ENCODE data around the gene ASAP2.

The ASAP2 gene

GRCh38 chr2:9365498-9366019 is 158.9 kb downstream of the ASAP2 start:
- Histone ChIP-seq H3K4me1 (ENCODE audit: control insufficient read depth in 1 of 2, insufficient read depth in 1 of 2, low read depth in 1 of 2, low read length in 1 of 2) (no peaks in the 10 kb centered on the region), H3K4me3 (ENCODE audit: low read depth in 1 of 2, low read length in 1 of 2) (no peak overlapping the region), H3K36me3 (no peaks in the 10 kb centered on the region), H3K9me3 (no peaks in the 10 kb centered on the region), H3K27ac (no peak overlapping the region), H3K27me3 (no peaks in the 10 kb centered on the region)
- no peak for TF ChIP-seq CTCF (IDR thresholded peaks at IDR 0.05)

GRCh38 chr2:9366026-9366425 is 159.4 kb downstream of the ASAP2 start:
- H3K9me3 ChIP-seq: no peaks in the 10 kb centered on the region
- no peaks in the 10 kb centered on the region for H3K4me1 ChIP-seq (ENCODE audit: control insufficient read depth in 1 of 2, insufficient read depth in 1 of 2, low read depth in 1 of 2, low read length in 1 of 2)
- H3K27me3 ChIP-seq: no peaks in the 10 kb centered on the region
- no peak overlapping the region for H3K4me3 ChIP-seq (ENCODE audit: low read depth in 1 of 2, low read length in 1 of 2)
- no peak overlapping the region for H3K27ac ChIP-seq
- TF ChIP-seq CTCF (IDR thresholded peaks at IDR 0.05): no peak
- no peaks in the 10 kb centered on the region for H3K36me3 ChIP-seq

- no peaks in the 10 kb centered on the region for H3K9me3 ChIP-seq
- TF ChIP-seq CTCF (IDR thresholded peaks at IDR 0.05): no peak
- no peaks in the 10 kb centered on the region for H3K4me1 ChIP-seq (ENCODE audit: control insufficient read depth in 1 of 2, insufficient read depth in 1 of 2, low read depth in 1 of 2, low read length in 1 of 2)
- no peaks in the 10 kb centered on the region for H3K36me3 ChIP-seq
- no peaks in the 10 kb centered on the region for H3K27me3 ChIP-seq
- H3K27ac ChIP-seq: no peak overlapping the region
- H3K4me3 ChIP-seq (ENCODE audit: low read depth in 1 of 2, low read length in 1 of 2): no peak overlapping the region
Observed at GRCh38 chr2:9370746-9371145, 164.1 kb downstream of the ASAP2 start.

GRCh38 chr2:9373047-9373446 is 166.4 kb downstream of the ASAP2 start:
- Histone ChIP-seq H3K27ac (no peak overlapping the region), H3K4me3 (ENCODE audit: low read depth in 1 of 2, low read length in 1 of 2) (no peak overlapping the region), H3K9me3 (no peaks in the 10 kb centered on the region), H3K36me3 (no peaks in the 10 kb centered on the region), H3K4me1 (ENCODE audit: control insufficient read depth in 1 of 2, insufficient read depth in 1 of 2, low read depth in 1 of 2, low read length in 1 of 2) (no peaks in the 10 kb centered on the region), H3K27me3 (no peaks in the 10 kb centered on the region)
- no peak for TF ChIP-seq CTCF (IDR thresholded peaks at IDR 0.05)

- Histone ChIP-seq H3K27ac (no peak overlapping the region), H3K36me3 (no peaks in the 10 kb centered on the region), H3K27me3 (no peaks in the 10 kb centered on the region), H3K9me3 (no peaks in the 10 kb centered on the region), H3K4me3 (ENCODE audit: low read depth in 1 of 2, low read length in 1 of 2) (no peak overlapping the region), H3K4me1 (ENCODE audit: control insufficient read depth in 1 of 2, insufficient read depth in 1 of 2, low read depth in 1 of 2, low read length in 1 of 2) (no peaks in the 10 kb centered on the region)
- TF ChIP-seq CTCF (IDR thresholded peaks at IDR 0.05): no peak
Observed at GRCh38 chr2:9373476-9373875, 166.9 kb downstream of the ASAP2 start.
